Measurements from ENCODE around the gene CLGN. TPM values are rescaled to one million over a fixed set of nuclear protein-coding genes. Genes with fewer than 3 reads are reported as not detected.

Gene CLGN
- polyA plus RNA-seq, 1 donor (not counting 4 experiments of a cell fraction or from before 2014, with no cell fraction given): not detected

DNA sequence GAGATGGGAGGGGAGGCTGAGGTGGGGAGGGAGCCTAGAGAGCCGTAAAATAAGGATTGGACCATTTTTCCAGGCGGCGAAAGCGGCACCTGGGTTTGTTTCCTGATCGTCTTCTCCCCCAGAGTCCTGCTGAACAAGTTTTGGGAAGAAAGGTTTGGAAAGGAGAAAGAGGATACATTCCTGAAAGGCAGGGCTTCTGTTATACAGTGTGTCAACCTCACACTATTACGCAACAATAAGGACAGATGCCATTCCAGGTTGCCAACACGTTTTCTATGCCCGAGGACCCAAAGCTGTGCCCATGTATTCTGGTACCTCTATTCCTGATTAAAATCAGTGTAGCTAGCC is 53.3 kb downstream of the CLGN start:
- Histone ChIP-seq H3K36me3 (ENCODE audit: control insufficient read depth in 2 of 2, extremely low read depth in 1 of 2, insufficient read depth in 2 of 2, low read length in 2 of 2) (no peaks in the 10 kb centered on the region), H3K9me1 (ENCODE audit: control insufficient read depth, extremely low read depth, insufficient read depth, low read length) (peaks cover 3% of the 10 kb centered on the region), H3K9ac (ENCODE audit: control insufficient read depth, extremely low read depth, insufficient read depth, low read length) (peak overlapping the region; percentile 83), H3K27ac (ENCODE audit: control insufficient read depth, insufficient read depth, low read length) (peak overlapping the region; percentile 69), H3K27me3 (ENCODE audit: control insufficient read depth, extremely low read depth, insufficient read depth, low read length) (no peaks in the 10 kb centered on the region), H3K4me2 (ENCODE audit: control insufficient read depth, extremely low read depth, insufficient read depth, low read depth, low read length) (peak overlapping the region; percentile 93), H3K4me3 (ENCODE audit: control insufficient read depth in 2 of 3, extremely low read depth in 1 of 3, insufficient read depth in 2 of 3, low read depth in 1 of 3, low read length in 3 of 3) (peak overlapping the region; percentile 68 to 92 (median 68)), H3K79me2 (ENCODE audit: control insufficient read depth, insufficient read depth, low read length) (peaks cover 46% of the 10 kb centered on the region), H3K9me3 (ENCODE audit: control insufficient read depth, low read depth, low read length) (no peaks in the 10 kb centered on the region), H3K4me1 (ENCODE audit: control insufficient read depth, extremely low read depth, insufficient read depth, low read length) (peaks cover 12% of the 10 kb centered on the region), H2AFZ (ENCODE audit: control insufficient read depth, low read length) (peak overlapping the region; percentile 82), H4K20me1 (ENCODE audit: control insufficient read depth, extremely low read depth, insufficient read depth, low read length) (peaks cover 4% of the 10 kb centered on the region)
- DNase-seq (ENCODE audit: low read depth, low spot score) (no peak), FAIRE-seq (peak; percentile 77)
- TF ChIP-seq, protein P1, sequence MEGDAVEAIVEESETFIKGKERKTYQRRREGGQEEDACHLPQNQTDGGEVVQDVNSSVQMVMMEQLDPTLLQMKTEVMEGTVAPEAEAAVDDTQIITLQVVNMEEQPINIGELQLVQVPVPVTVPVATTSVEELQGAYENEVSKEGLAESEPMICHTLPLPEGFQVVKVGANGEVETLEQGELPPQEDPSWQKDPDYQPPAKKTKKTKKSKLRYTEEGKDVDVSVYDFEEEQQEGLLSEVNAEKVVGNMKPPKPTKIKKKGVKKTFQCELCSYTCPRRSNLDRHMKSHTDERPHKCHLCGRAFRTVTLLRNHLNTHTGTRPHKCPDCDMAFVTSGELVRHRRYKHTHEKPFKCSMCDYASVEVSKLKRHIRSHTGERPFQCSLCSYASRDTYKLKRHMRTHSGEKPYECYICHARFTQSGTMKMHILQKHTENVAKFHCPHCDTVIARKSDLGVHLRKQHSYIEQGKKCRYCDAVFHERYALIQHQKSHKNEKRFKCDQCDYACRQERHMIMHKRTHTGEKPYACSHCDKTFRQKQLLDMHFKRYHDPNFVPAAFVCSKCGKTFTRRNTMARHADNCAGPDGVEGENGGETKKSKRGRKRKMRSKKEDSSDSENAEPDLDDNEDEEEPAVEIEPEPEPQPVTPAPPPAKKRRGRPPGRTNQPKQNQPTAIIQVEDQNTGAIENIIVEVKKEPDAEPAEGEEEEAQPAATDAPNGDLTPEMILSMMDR (optimal IDR thresholded peaks at IDR 0.05 in 1 of 3, IDR thresholded peaks at IDR 0.05 in 1 of 3, conservative IDR thresholded peaks at IDR 0.05 in 1 of 3; ENCODE audit: extremely low read depth in 1 of 3, insufficient read depth in 2 of 3, low read length in 3 of 3): no peak
- no peak for TF ChIP-seq EZH2 (IDR thresholded peaks at IDR 0.05; ENCODE audit: low read length)
- dilution Hi-C loops (cut with MboI; ENCODE audit: extremely low pct_ligation_motif_present, low sequenced_read_pairs): no loop called here

DNA sequence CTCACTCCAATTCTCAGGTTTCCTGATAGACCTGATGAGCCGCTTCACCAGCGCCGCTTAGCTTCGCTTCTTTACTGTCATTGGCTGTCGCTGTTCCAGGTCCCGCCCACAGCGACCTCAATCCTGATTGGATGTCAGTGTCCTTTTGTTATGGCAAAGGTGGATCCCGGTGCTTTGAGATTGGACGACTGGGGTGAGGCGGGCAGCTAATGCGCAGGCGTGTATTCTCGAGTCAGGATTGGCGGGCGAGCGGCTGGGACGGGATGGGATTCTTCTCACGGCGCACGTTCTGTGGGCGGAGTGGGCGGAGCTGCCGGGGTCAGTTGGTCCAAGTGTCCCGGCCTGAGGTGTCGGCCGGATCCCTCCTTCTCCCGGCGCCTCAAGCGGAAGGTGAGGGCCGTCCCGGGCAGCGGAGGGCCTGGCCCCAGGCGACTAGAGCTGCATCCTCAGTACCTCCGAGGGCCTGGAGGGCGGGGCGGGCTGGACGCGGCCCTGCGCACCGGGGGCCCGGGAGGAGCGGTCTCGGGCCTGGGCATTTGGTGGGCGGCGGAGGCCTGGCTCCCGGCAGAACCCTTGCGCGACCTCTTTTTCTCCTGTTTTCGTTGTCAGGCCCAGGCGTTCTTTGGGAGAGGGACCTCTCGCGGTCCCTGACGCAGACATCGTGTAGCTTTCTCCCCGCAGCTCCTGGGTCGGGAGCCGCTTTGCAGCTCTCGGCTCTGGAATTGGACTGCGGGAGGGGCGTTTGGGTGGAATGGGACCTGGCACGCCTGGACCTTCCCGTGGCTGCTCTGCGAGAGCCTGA is 53.9 kb downstream of the CLGN start, which contains the start of gene SCOC:
Gene SCOC, plus strand, starts transcription at position 319 of the 802 bp plus-strand sequence. CDS start 5,525 bp downstream, outside the sequence.
- DNase-seq (ENCODE audit: low read depth, low spot score) (peak; percentile 88), FAIRE-seq (peak; percentile 93)
- peak within 1 kb of the TSS; percentile 68 to 92 (median 68) for H3K4me3 ChIP-seq (ENCODE audit: control insufficient read depth in 2 of 3, extremely low read depth in 1 of 3, insufficient read depth in 2 of 3, low read depth in 1 of 3, low read length in 3 of 3)
- dilution Hi-C loops (cut with MboI; ENCODE audit: extremely low pct_ligation_motif_present, low sequenced_read_pairs): no loop called here
- peaks cover 4% of the 10 kb centered on the region for H4K20me1 ChIP-seq (ENCODE audit: control insufficient read depth, extremely low read depth, insufficient read depth, low read length)
- no peaks in the 10 kb centered on the region for H3K27me3 ChIP-seq (ENCODE audit: control insufficient read depth, extremely low read depth, insufficient read depth, low read length)
- H3K9me3 ChIP-seq (ENCODE audit: control insufficient read depth, low read depth, low read length): no peaks in the 10 kb centered on the region
- peaks cover 43% of the 10 kb centered on the region for H3K79me2 ChIP-seq (ENCODE audit: control insufficient read depth, insufficient read depth, low read length)
- H3K9me1 ChIP-seq (ENCODE audit: control insufficient read depth, extremely low read depth, insufficient read depth, low read length): peaks cover 3% of the 10 kb centered on the region
- peak within 1 kb of the TSS; percentile 95 for H2AFZ ChIP-seq (ENCODE audit: control insufficient read depth, low read length)
- TF ChIP-seq, protein P1 (optimal IDR thresholded peaks at IDR 0.05 in 1 of 3, IDR thresholded peaks at IDR 0.05 in 1 of 3, conservative IDR thresholded peaks at IDR 0.05 in 1 of 3; ENCODE audit: extremely low read depth in 1 of 3, insufficient read depth in 2 of 3, low read length in 3 of 3): no peak
- no peak for TF ChIP-seq EZH2 (IDR thresholded peaks at IDR 0.05; ENCODE audit: low read length)
- peak within 1 kb of the TSS; percentile 83 for H3K9ac ChIP-seq (ENCODE audit: control insufficient read depth, extremely low read depth, insufficient read depth, low read length)
- peaks cover 12% of the 10 kb centered on the region for H3K4me1 ChIP-seq (ENCODE audit: control insufficient read depth, extremely low read depth, insufficient read depth, low read length)
- H3K4me2 ChIP-seq (ENCODE audit: control insufficient read depth, extremely low read depth, insufficient read depth, low read depth, low read length): peak within 1 kb of the TSS; percentile 93
- peak within 1 kb of the TSS; percentile 69 for H3K27ac ChIP-seq (ENCODE audit: control insufficient read depth, insufficient read depth, low read length)
- no peaks in the 10 kb centered on the region for H3K36me3 ChIP-seq (ENCODE audit: control insufficient read depth in 2 of 2, extremely low read depth in 1 of 2, insufficient read depth in 2 of 2, low read length in 2 of 2)
